Fibroblast of lung (primary cell): ENCODE measurements around the gene LGALS7.
"Not testable (repeated sequence)": the region's sequence is repeated elsewhere in the genome, so short reads cannot be mapped to it uniquely, and the experiment has no call there.

Experiments used
- CTCF ChIP-seq, 2 donors: IDR thresholded peaks in 1 of 2; conservative IDR thresholded peaks in 1 of 2; 1 replicate in 1 of 2; 2 replicates in 1 of 2; pipeline ENCODE4 v1.5.1; 2011 to 2012; ENCODE audit warnings: low read length in 2 of 2, control low read depth in 1 of 2, inconsistent platforms in 1 of 2, low read depth in 1 of 2, mild to moderate bottlenecking in 1 of 2
- EZH2 ChIP-seq: IDR thresholded peaks from 2 replicates; pipeline ENCODE4 v1.5.1; 2012; ENCODE audit warnings: low read length, control low read depth, mild to moderate bottlenecking; ENCODE audit errors: missing control alignments

- TF ChIP-seq CTCF (conservative IDR thresholded peaks at IDR 0.05 in 1 of 2, IDR thresholded peaks at IDR 0.05 in 1 of 2; ENCODE audit: low read depth in 1 of 2, low read length in 2 of 2); EZH2: not testable (repeated sequence)
Measured at GRCh38 chr19:38791451-38792064, 18.2 kb upstream of the LGALS7 start.
